22Rv1 (cell line): ENCODE data around the gene LSP1.

Source experiments
- ZFX ChIP-seq: fragments of 450-650 bp; IDR thresholded peaks from 2 replicates; pipeline ENCODE4 v1.6.1; 2017; ENCODE audit warnings: antibody characterized with exemption, borderline replicate concordance
- TF ChIP-seq, protein P1 (sequence below): fragments of 450-650 bp; IDR thresholded peaks from 2 replicates; pipeline ENCODE4 v1.5.1; 2017; ENCODE audit warnings: mild to moderate bottlenecking

DNA sequence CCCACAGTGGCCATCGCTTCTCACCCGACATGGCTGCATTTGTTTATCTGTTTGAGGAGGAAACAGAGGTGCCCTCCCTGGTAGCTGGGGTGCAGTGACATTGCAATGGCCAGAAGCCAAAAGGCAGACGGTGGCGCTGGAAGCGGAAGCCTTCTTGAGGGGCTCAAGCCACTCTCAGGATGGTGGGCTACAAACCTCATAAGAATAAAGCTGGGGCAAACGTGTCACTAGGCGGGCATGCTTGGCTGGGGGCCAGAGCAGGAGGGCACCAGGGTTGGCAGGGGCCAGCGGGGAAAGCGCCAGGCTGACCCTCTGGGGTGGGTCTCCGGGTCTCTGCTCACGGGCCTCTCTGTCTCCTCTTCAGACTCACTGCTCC is 79.2 kb downstream of the LSP1 start:
- TF ChIP-seq, protein P1, sequence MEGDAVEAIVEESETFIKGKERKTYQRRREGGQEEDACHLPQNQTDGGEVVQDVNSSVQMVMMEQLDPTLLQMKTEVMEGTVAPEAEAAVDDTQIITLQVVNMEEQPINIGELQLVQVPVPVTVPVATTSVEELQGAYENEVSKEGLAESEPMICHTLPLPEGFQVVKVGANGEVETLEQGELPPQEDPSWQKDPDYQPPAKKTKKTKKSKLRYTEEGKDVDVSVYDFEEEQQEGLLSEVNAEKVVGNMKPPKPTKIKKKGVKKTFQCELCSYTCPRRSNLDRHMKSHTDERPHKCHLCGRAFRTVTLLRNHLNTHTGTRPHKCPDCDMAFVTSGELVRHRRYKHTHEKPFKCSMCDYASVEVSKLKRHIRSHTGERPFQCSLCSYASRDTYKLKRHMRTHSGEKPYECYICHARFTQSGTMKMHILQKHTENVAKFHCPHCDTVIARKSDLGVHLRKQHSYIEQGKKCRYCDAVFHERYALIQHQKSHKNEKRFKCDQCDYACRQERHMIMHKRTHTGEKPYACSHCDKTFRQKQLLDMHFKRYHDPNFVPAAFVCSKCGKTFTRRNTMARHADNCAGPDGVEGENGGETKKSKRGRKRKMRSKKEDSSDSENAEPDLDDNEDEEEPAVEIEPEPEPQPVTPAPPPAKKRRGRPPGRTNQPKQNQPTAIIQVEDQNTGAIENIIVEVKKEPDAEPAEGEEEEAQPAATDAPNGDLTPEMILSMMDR, result no peak
- no peak for TF ChIP-seq ZFX
